ENCODE measurements around the gene EHD3.

The EHD3 gene

GRCh38 chr2:31223026-31223425 is 10.9 kb upstream of the EHD3 start:
- TF ChIP-seq CTCF (conservative IDR thresholded peaks at IDR 0.05; ENCODE audit: low read depth), result no peak
- ChIA-PET CTCF (no interaction called here), POLR2A (ENCODE audit: low non-redundant PET) (no interaction called here)
- no peak for DNase-seq (ENCODE audit: low spot score)
- H3K27ac ChIP-seq, result no peak overlapping the region

GRCh38 chr2:31223749-31224148 is 10.2 kb upstream of the EHD3 start:
- ChIA-PET CTCF (no interaction called here), POLR2A (ENCODE audit: low non-redundant PET) (no interaction called here)
- no peak for TF ChIP-seq CTCF (conservative IDR thresholded peaks at IDR 0.05; ENCODE audit: low read depth)
- no peak for DNase-seq (ENCODE audit: low spot score)
- H3K27ac ChIP-seq, result no peak overlapping the region

- ChIA-PET CTCF (no interaction called here), POLR2A (ENCODE audit: low non-redundant PET) (no interaction called here)
- H3K27ac ChIP-seq, result no peak overlapping the region
- no peak for DNase-seq (ENCODE audit: low spot score)
- TF ChIP-seq CTCF (conservative IDR thresholded peaks at IDR 0.05; ENCODE audit: low read depth), result no peak
Measured at GRCh38 chr2:31226266-31226665, 7.7 kb upstream of the EHD3 start.

GRCh38 chr2:31227110-31227509 is 6.8 kb upstream of the EHD3 start:
- CTCF ChIA-PET, result no interaction called here
- H3K27ac ChIP-seq, result no peak overlapping the region
- POLR2A ChIA-PET (ENCODE audit: low non-redundant PET), result no interaction called here
- no peak for TF ChIP-seq CTCF (conservative IDR thresholded peaks at IDR 0.05; ENCODE audit: low read depth)
- DNase-seq (ENCODE audit: low spot score), result no peak

- no peak for TF ChIP-seq CTCF (conservative IDR thresholded peaks at IDR 0.05; ENCODE audit: low read depth)
Measured at GRCh38 chr2:31227711-31228125, 6.2 kb upstream of the EHD3 start.

GRCh38 chr2:31228717-31229116 is 5.2 kb upstream of the EHD3 start:
- CTCF ChIA-PET, result interaction anchor here (0.6 kb wide), 1 partner anchor 1405 kb away, joined by 3 read pairs; no protein-coding TSS in a partner anchor
- no peak overlapping the region for H3K27ac ChIP-seq
- no peak for TF ChIP-seq CTCF (conservative IDR thresholded peaks at IDR 0.05; ENCODE audit: low read depth)

More at GRCh38 chr2:31227711-31228125, 6.2 kb upstream of the EHD3 start:
- POLR2A ChIA-PET (ENCODE audit: low non-redundant PET), result no interaction called here
- CTCF ChIA-PET, result no interaction called here
- no peak for DNase-seq (ENCODE audit: low spot score)
- H3K27ac ChIP-seq, result no peak overlapping the region

GRCh38 chr2:31230751-31231150 is 3.2 kb upstream of the EHD3 start:
- DNase-seq (ENCODE audit: low spot score), result no peak
- POLR2A ChIA-PET (ENCODE audit: low non-redundant PET), result no interaction called here
- H3K27ac ChIP-seq, result no peak overlapping the region
- CTCF ChIA-PET, result no interaction called here
- no peak for TF ChIP-seq CTCF (conservative IDR thresholded peaks at IDR 0.05; ENCODE audit: low read depth)

More at GRCh38 chr2:31228717-31229116, 5.2 kb upstream of the EHD3 start:
- POLR2A ChIA-PET (ENCODE audit: low non-redundant PET), result no interaction called here
- DNase-seq (ENCODE audit: low spot score), result no peak
